Smooth muscle cell (in vitro differentiated cells): Measurements from ENCODE around the gene TXLNG. TPM values are rescaled to one million over a fixed set of nuclear protein-coding genes. Genes with fewer than 3 reads are reported as not detected.

Experiments
- DNase-seq: peaks from one replicate; lab custom pipeline; 2025; ENCODE audit not compliant: unreplicated experiment; lab: John Stamatoyannopoulos, UW
- H2AFZ ChIP-seq: fragments of 200-600 bp; sonication (generic); 2 replicates; pipeline ENCODE4 v1.6.0; 2016; ENCODE audit warnings: antibody characterized with exemption, low read depth, mild to moderate bottlenecking
- H3F3A ChIP-seq: fragments of 200-600 bp; sonication (generic); 2 replicates; pipeline ENCODE4 v1.6.0; 2017; ENCODE audit warnings: antibody characterized with exemption, low read depth
- H3K27ac ChIP-seq: fragments of 200-600 bp; sonication (generic); 2 replicates; pipeline ENCODE4 v1.5.1; 2016; ENCODE audit warnings: low read depth, mild to moderate bottlenecking
- H3K27me3 ChIP-seq: fragments of 200-600 bp; sonication (generic); 2 replicates; pipeline ENCODE4 v1.6.1; 2016; ENCODE audit warnings: low read depth, mild to moderate bottlenecking
- H3K36me3 ChIP-seq: fragments of 200-600 bp; sonication (generic); 2 replicates; pipeline ENCODE4 v1.5.1; 2016; ENCODE audit warnings: low read depth
- H3K4me1 ChIP-seq: fragments of 200-600 bp; sonication (generic); 2 replicates; pipeline ENCODE4 v1.5.1; 2016; ENCODE audit warnings: low read depth
- H3K4me2 ChIP-seq: fragments of 200-600 bp; sonication (generic); 2 replicates; pipeline ENCODE4 v1.6.0; 2016; ENCODE audit warnings: mild to moderate bottlenecking
- H3K4me3 ChIP-seq: fragments of 200-600 bp; sonication (generic); 2 replicates; pipeline ENCODE4 v1.5.1; 2016; ENCODE audit warnings: mild to moderate bottlenecking
- H3K79me2 ChIP-seq: fragments of 200-600 bp; sonication (generic); 2 replicates; pipeline ENCODE4 v1.6.0; 2016; ENCODE audit warnings: low read depth, mild to moderate bottlenecking
- H3K9ac ChIP-seq: fragments of 200-600 bp; sonication (generic); 2 replicates; pipeline ENCODE4 v1.6.0; 2016; ENCODE audit warnings: low read depth
- H3K9me3 ChIP-seq: fragments of 200-600 bp; sonication (generic); replicated peaks from 2 replicates; pipeline ENCODE4 v1.5.1; 2016; ENCODE audit warnings: low read depth
- H4K20me1 ChIP-seq: fragments of 200-600 bp; sonication (generic); 2 replicates; pipeline ENCODE4 v1.6.0; 2016; ENCODE audit warnings: low read depth
- CTCF ChIP-seq: fragments of 200-600 bp; sonication (generic); IDR thresholded peaks from 2 replicates; pipeline ENCODE4 v1.5.1; 2017; ENCODE audit warnings: borderline replicate concordance, mild to moderate bottlenecking, antibody characterized with exemption; ENCODE audit not compliant: insufficient read depth, poor library complexity, severe bottlenecking
- WGBS: methylation state at CpG from one replicate; pipeline ENCODE4 v1.1.7; 2016; ENCODE audit warnings: low lambda C conversion rate; 5-methylcytosine and 5-hydroxymethylcytosine counted together
- polyA plus RNA-seq: library from polyadenylated mRNA; unstranded; fragments of >200 nt; fragmentation: Nextera tagmentation; extraction: Ambion mirVana; gene quantifications from 2 replicates; pipeline ENCODE4 v1.2.1, GENCODE V29; 2016
- total RNA-seq: library from RNA; depleted of rRNA; stranded (reverse); fragments of >200 nt; gene quantifications from 2 replicates; pipeline ENCODE4 v1.2.3, GENCODE V29; 2014

Gene TXLNG
- total and polyA plus RNA-seq, 2 experiments from 2014 or later = 5.7 to 19.6 TPM

GRCh38 chrX:16785247-16786138, 773 bp upstream of the TXLNG start:
- Histone ChIP-seq H3K79me2 (peaks cover 34% of the 10 kb centered on the region), H3K9ac (no peak overlapping the region), H3K4me3 (peak overlapping the region; percentile 73), H3K9me3 (no peaks in the 10 kb centered on the region), H3K27ac (no peak overlapping the region), H3K36me3 (no peaks in the 10 kb centered on the region), H2AFZ (peak overlapping the region; percentile 90), H3K27me3 (no peaks in the 10 kb centered on the region), H3F3A (no peaks in the 10 kb centered on the region), H3K4me2 (peak overlapping the region; percentile 92), H3K4me1 (peaks cover 12% of the 10 kb centered on the region), H4K20me1 (peaks cover under 1% of the 10 kb centered on the region)
- no peak for TF ChIP-seq CTCF
- 16% methylated on average over 39 of the region's 39 CpGs for WGBS
- no peak for DNase-seq

- Histone ChIP-seq H3K9me3 (no peaks in the 10 kb centered on the region), H4K20me1 (peaks cover 11% of the 10 kb centered on the region), H3K4me3 (peak overlapping the region; percentile 73), H3K36me3 (no peaks in the 10 kb centered on the region), H3K4me2 (peak overlapping the region; percentile 99), H3K9ac (peak overlapping the region; percentile 84), H2AFZ (peak overlapping the region; percentile 74), H3K4me1 (peaks cover 12% of the 10 kb centered on the region), H3F3A (no peaks in the 10 kb centered on the region), H3K27me3 (no peaks in the 10 kb centered on the region), H3K27ac (peak overlapping the region; percentile 53), H3K79me2 (peaks cover 48% of the 10 kb centered on the region)
- no peak for TF ChIP-seq CTCF
- DNase-seq = peak; percentile 3
- WGBS = 6% methylated on average over 41 of the region's 73 CpGs
Measured at GRCh38 chrX:16786791-16787735, 797 bp downstream of the TXLNG start.

- peaks cover 62% of the 10 kb centered on the region for H3K79me2 ChIP-seq
- peaks cover 12% of the 10 kb centered on the region for H4K20me1 ChIP-seq
Measured at GRCh38 chrX:16788477-16788876, 2.2 kb downstream of the TXLNG start.

More at GRCh38 chrX:16788477-16788876, 2.2 kb downstream of the TXLNG start:
- H3K27me3 ChIP-seq = no peaks in the 10 kb centered on the region
- H3K4me1 ChIP-seq = peaks cover 12% of the 10 kb centered on the region
- H3K9ac ChIP-seq = no peak overlapping the region
- H3K4me3 ChIP-seq = no peak overlapping the region
- TF ChIP-seq CTCF = no peak
- WGBS = 83% methylated on average over 5 of the region's 5 CpGs
- no peaks in the 10 kb centered on the region for H3K36me3 ChIP-seq
- no peak for DNase-seq
- no peak overlapping the region for H2AFZ ChIP-seq
- H3K27ac ChIP-seq = no peak overlapping the region
- H3K4me2 ChIP-seq = no peak overlapping the region
- H3F3A ChIP-seq = no peaks in the 10 kb centered on the region
- no peaks in the 10 kb centered on the region for H3K9me3 ChIP-seq
